Esophagus muscularis mucosa (tissue), 4 donors: Measurements from ENCODE around the gene FXYD6. TPM values are rescaled to one million over a fixed set of nuclear protein-coding genes. Genes with fewer than 3 reads are reported as not detected.

ENCODE experiments used
- DNase-seq: peaks from one replicate; pipeline ENCODE4 v3.0.0-alpha.2; 2017; ENCODE audit errors: extremely low spot score
- H3K27ac ChIP-seq, 4 donors: fragments of 200-600 bp; sonication (generic); replicated peaks in 1 of 4; 1 replicate in 3 of 4; 2 replicates in 1 of 4; pipeline ENCODE4 v1.5.1; 2016 to 2019; ENCODE audit warnings: mild to moderate bottlenecking in 1 of 4
- H3K27me3 ChIP-seq, 4 donors: fragments of 200-600 bp; sonication (generic); one replicate each; pipeline versions ENCODE4 v1.5.1 to v1.6.0; 2016 to 2019
- H3K36me3 ChIP-seq, 4 donors: fragments of 200-600 bp; sonication (generic); one replicate each; pipeline ENCODE4 v1.5.1; 2016 to 2019
- H3K4me1 ChIP-seq, 4 donors: fragments of 200-600 bp; sonication (generic); one replicate each; pipeline ENCODE4 v1.5.1; 2016 to 2019
- H3K4me3 ChIP-seq, 4 donors: fragments of 200-600 bp; sonication (generic); 1 replicate in 2 of 4; 2 replicates in 2 of 4; pipeline ENCODE4 v1.5.1; 2016 to 2019; ENCODE audit warnings: mild to moderate bottlenecking in 4 of 4, moderate library complexity in 1 of 4
- H3K9me3 ChIP-seq, 4 donors: fragments of 200-600 bp; sonication (generic); 1 replicate in 3 of 4; 2 replicates in 1 of 4; pipeline ENCODE4 v1.5.1; 2016 to 2019
- CTCF ChIP-seq, 3 experiments: fragments of 200-600 bp in 2 of 3; fragments of 450-650 bp in 1 of 3; sonication (generic) in 2 of 3; IDR thresholded peaks; one replicate each; pipeline ENCODE4 v1.5.1; 2017 to 2019; ENCODE audit warnings: antibody characterized with exemption in 3 of 3, mild to moderate bottlenecking in 2 of 3, moderate library complexity in 1 of 3
- EP300 ChIP-seq: sonication (generic); formaldehyde crosslinking; IDR thresholded peaks from one replicate; pipeline ENCODE4 v1.6.1; 2017; ENCODE audit warnings: antibody characterized with exemption
- POLR2A ChIP-seq: fragments of 450-650 bp; IDR thresholded peaks from one replicate; pipeline ENCODE4 v1.6.1; 2017; ENCODE audit warnings: antibody characterized with exemption, moderate library complexity, mild to moderate bottlenecking, low read depth
- POLR2AphosphoS5 ChIP-seq, 2 donors: sonication (generic); formaldehyde crosslinking; IDR thresholded peaks; one replicate each; pipeline ENCODE4 v1.6.1; 2017; ENCODE audit warnings: antibody characterized with exemption in 2 of 2
- WGBS: methylation state at CpG from one replicate; pipeline ENCODE4 v1.1.5; 2018; 5-methylcytosine and 5-hydroxymethylcytosine counted together
- intact Hi-C: fragments of 100-400 bp; cut with DNase I; formaldehyde crosslinking; loops from one replicate; pipeline ENCODE4 v1.15.1; 2023
- total RNA-seq, 4 donors: library from RNA; depleted of rRNA; stranded (reverse); fragments of >200 nt; gene quantifications; one replicate each; pipeline versions ENCODE4 v1.1.0 to v1.2.1, GENCODE V29; 2016

Gene FXYD6
- total RNA-seq, 4 donors from 2014 or later, result 78.9 to 105 (median 91.5) TPM

- Histone ChIP-seq H3K36me3 (peaks cover 0 to 41% (median 31%) of the 10 kb centered on the region in 4 donors), H3K4me3 (peak overlapping the region in 2 of 4 donors; percentile 2 to 20), H3K27ac (no peak overlapping the region), H3K9me3 (no peaks in the 10 kb centered on the region), H3K4me1 (peaks cover 0 to 11% (median 8%) of the 10 kb centered on the region in 4 donors), H3K27me3 (peaks cover 0 to 10% (median 0%) of the 10 kb centered on the region in 4 donors)
- WGBS, result 73% methylated on average over 14 of the region's 18 CpGs
- TF ChIP-seq POLR2A (no peak), CTCF (IDR thresholded peaks at IDR 0.05) (no peak), POLR2AphosphoS5 (IDR thresholded peaks at IDR 0.05) (no peak), EP300 (no peak)
- intact Hi-C loops, result no loop called here
- DNase-seq, result no peak
Measured at GRCh38 chr11:117837070-117837776, 39.2 kb downstream of the FXYD6 start.

- Histone ChIP-seq H3K9me3 (no peaks in the 10 kb centered on the region), H3K27me3 (peaks cover 0 to 19% (median 0%) of the 10 kb centered on the region in 4 donors), H3K4me1 (peaks cover 0 to 12% (median 8%) of the 10 kb centered on the region in 4 donors), H3K36me3 (peaks cover 0 to 39% (median 31%) of the 10 kb centered on the region in 4 donors), H3K4me3 (peak overlapping the region in 2 of 4 donors; percentile 2 to 20), H3K27ac (peak overlapping the region in 1 of 4 donors; percentile 31)
- TF ChIP-seq POLR2AphosphoS5 (IDR thresholded peaks at IDR 0.05) (no peak), EP300 (no peak), CTCF (IDR thresholded peaks at IDR 0.05) (no peak), POLR2A (no peak)
- DNase-seq, result no peak
- WGBS, result 85% methylated on average over 14 of the region's 14 CpGs
- intact Hi-C loops, result no loop called here
Measured at GRCh38 chr11:117836077-117836960, 40.1 kb downstream of the FXYD6 start.

- Histone ChIP-seq H3K4me1 (peaks cover 0 to 18% (median 14%) of the 10 kb centered on the region in 4 donors), H3K9me3 (no peaks in the 10 kb centered on the region), H3K27ac (no peak overlapping the region), H3K27me3 (peaks cover 0 to 25% (median 0%) of the 10 kb centered on the region in 4 donors), H3K4me3 (no peak overlapping the region), H3K36me3 (peaks cover 0 to 34% (median 31%) of the 10 kb centered on the region in 4 donors)
- DNase-seq, result no peak
- WGBS, result 91% methylated on average over 8 of the region's 8 CpGs
- no peak for TF ChIP-seq EP300
- TF ChIP-seq CTCF (IDR thresholded peaks at IDR 0.05), result no peak
- TF ChIP-seq POLR2A, result no peak
- TF ChIP-seq POLR2AphosphoS5 (IDR thresholded peaks at IDR 0.05), result no peak
- intact Hi-C loops, result no loop called here
Measured at GRCh38 chr11:117835576-117835975, 40.9 kb downstream of the FXYD6 start.

- peaks cover 0 to 24% (median 14%) of the 10 kb centered on the region in 4 donors for H3K4me1 ChIP-seq
- peaks cover 0 to 28% (median 27%) of the 10 kb centered on the region in 4 donors for H3K36me3 ChIP-seq
- TF ChIP-seq POLR2A (no peak), POLR2AphosphoS5 (IDR thresholded peaks at IDR 0.05) (no peak), CTCF (IDR thresholded peaks at IDR 0.05) (no peak), EP300 (no peak)
- no peak for DNase-seq
- intact Hi-C loops, result no loop called here
- no peaks in the 10 kb centered on the region for H3K9me3 ChIP-seq
- 90% methylated on average over 15 of the region's 17 CpGs for WGBS
- no peak overlapping the region for H3K4me3 ChIP-seq
- peaks cover 0 to 29% (median 0%) of the 10 kb centered on the region in 4 donors for H3K27me3 ChIP-seq
- H3K27ac ChIP-seq, result no peak overlapping the region
Measured at GRCh38 chr11:117834838-117835443, 41.5 kb downstream of the FXYD6 start.
